HFFc6 (cell line): ENCODE results near the gene STK31. TPM values are rescaled to one million over a fixed set of nuclear protein-coding genes. Genes with fewer than 3 reads are reported as not detected.

Experiments used
- DNase-seq: peaks from one replicate; pipeline ENCODE4 v3.0.0-alpha.2; 2018
- H3K27ac Mint-ChIP-seq: 2 replicates; pipeline ENCODE4 v1.8.0; 2020; ENCODE audit warnings: mild to moderate bottlenecking, mixed read lengths
- H3K27me3 Mint-ChIP-seq: 2 replicates; pipeline ENCODE4 v1.8.0; 2021; ENCODE audit warnings: mild to moderate bottlenecking, moderate library complexity, mixed read lengths; ENCODE audit not compliant: insufficient read depth
- H3K36me3 Mint-ChIP-seq: 2 replicates; pipeline ENCODE4 v1.8.0; 2021; ENCODE audit warnings: low read depth, mixed read lengths
- H3K4me1 Mint-ChIP-seq: 2 replicates; pipeline ENCODE4 v1.8.0; 2020; ENCODE audit warnings: low read depth, mixed read lengths
- H3K4me3 Mint-ChIP-seq: 2 replicates; pipeline ENCODE4 v1.8.0; 2020; ENCODE audit warnings: mild to moderate bottlenecking, moderate library complexity, mixed read lengths
- H3K9me3 Mint-ChIP-seq: 2 replicates; pipeline ENCODE4 v1.8.0; 2020; ENCODE audit warnings: mild to moderate bottlenecking, mixed read lengths
- total RNA-seq, 6 experiments: library from RNA; stranded (reverse); fragmentation: NEBNext Ultra II Directional; extraction: Animal tissue kit (Norgen Biotek cat#: 25700); gene quantifications; 2 replicates in 1 of 6; 3 replicates in 5 of 6; pipeline ENCODE4 v1.2.3, GENCODE V29; 2021
- TF ChIP-seq, protein P1 (sequence below): fragments of 200-600 bp; sonication (generic); IDR thresholded peaks from 2 replicates; pipeline ENCODE4 v1.5.0; 2021; ENCODE audit warnings: antibody characterized with exemption, mild to moderate bottlenecking

Gene STK31
- total RNA-seq, 6 experiments from 2014 or later = not detected

DNA sequence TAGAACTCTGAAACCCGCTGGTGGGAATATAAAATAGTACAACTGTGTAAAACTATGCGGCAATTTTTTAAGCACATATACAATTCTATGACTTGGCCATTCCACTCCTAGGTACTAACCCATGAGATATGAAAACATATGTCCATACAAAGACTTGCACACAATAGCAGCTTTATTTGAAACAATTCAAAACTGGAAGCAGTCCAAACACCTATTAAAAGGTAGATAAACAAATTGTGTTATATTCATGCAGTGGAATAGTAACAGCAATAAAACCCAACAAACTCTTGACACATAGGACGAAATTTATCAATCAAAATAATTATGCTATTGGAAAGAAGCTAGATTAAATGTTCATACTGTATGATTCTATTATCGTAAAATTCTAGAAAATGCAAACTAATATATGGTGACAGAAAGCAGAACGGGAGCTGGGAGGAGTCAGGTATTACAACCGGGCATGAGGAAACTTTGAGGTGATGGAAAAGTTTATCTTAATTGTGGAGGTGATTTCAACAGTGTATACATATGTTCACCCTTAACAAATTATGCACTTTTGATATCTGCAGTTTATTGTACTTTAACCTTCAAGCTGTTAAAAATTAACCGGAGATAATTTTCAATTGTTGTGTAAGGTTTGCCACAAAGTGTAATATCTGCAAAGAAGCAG, 803 bp upstream of the STK31 start:
- Mint-ChIP-seq H3K9me3 (peaks cover 14% of the 10 kb centered on the region), H3K36me3 (peaks cover 8% of the 10 kb centered on the region), H3K27me3 (peaks cover 14% of the 10 kb centered on the region), H3K4me1 (peaks cover 24% of the 10 kb centered on the region), H3K4me3 (no peak overlapping the region), H3K27ac (no peak overlapping the region)
- TF ChIP-seq, protein P1, sequence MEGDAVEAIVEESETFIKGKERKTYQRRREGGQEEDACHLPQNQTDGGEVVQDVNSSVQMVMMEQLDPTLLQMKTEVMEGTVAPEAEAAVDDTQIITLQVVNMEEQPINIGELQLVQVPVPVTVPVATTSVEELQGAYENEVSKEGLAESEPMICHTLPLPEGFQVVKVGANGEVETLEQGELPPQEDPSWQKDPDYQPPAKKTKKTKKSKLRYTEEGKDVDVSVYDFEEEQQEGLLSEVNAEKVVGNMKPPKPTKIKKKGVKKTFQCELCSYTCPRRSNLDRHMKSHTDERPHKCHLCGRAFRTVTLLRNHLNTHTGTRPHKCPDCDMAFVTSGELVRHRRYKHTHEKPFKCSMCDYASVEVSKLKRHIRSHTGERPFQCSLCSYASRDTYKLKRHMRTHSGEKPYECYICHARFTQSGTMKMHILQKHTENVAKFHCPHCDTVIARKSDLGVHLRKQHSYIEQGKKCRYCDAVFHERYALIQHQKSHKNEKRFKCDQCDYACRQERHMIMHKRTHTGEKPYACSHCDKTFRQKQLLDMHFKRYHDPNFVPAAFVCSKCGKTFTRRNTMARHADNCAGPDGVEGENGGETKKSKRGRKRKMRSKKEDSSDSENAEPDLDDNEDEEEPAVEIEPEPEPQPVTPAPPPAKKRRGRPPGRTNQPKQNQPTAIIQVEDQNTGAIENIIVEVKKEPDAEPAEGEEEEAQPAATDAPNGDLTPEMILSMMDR = no peak
- no peak for DNase-seq

DNA sequence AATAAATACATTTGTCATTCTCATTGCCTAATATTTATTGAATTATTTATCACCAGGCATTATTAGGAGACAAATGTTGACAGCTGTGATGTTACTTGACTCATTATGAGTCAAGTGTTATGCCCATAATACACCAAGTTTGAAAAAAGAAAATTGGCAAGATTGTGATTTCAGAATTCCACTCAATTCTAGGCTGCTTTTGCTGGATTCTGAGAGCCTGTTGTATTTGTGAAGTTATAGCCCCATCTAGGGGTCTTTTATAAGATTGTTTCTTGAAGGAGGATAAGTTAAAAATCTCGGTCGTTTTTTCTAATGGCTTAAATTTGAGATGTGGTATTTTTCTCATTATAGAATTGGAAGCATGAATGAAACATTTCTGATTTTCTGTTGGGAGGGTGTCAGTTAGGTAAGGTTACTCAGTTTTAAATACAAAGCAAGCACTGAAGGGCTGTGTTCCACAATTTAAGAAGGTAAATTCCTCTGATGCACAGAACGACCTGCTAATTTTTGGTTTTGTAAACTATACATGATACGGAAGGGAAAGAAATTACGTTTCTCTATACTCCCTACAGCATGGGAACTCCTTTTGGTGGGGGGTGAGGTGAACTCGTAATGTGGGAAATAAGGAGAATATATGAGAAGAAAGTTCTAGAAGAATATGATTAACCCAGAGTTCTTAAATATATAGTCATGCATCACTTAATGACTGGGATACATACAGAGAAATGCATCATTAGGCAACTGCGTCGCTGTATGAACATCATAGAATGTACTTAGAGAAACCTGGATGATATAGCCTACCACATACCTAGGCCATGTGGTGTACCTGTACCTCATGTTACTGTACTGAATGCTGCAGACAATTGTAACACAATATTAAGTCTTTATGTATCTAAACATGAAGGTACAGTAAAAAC, 2.6 kb downstream of the STK31 start:
- H3K27me3 Mint-ChIP-seq = peaks cover 9% of the 10 kb centered on the region
- no peak overlapping the region for H3K27ac Mint-ChIP-seq
- H3K4me3 Mint-ChIP-seq = peak overlapping the region; percentile 27; the same call in 1 of the 2 replicates
- no peaks in the 10 kb centered on the region for H3K9me3 Mint-ChIP-seq
- peaks cover 30% of the 10 kb centered on the region for H3K4me1 Mint-ChIP-seq
- no peaks in the 10 kb centered on the region for H3K36me3 Mint-ChIP-seq
- DNase-seq = peak; percentile 70
- TF ChIP-seq, protein P1 = peak; percentile 84

DNA sequence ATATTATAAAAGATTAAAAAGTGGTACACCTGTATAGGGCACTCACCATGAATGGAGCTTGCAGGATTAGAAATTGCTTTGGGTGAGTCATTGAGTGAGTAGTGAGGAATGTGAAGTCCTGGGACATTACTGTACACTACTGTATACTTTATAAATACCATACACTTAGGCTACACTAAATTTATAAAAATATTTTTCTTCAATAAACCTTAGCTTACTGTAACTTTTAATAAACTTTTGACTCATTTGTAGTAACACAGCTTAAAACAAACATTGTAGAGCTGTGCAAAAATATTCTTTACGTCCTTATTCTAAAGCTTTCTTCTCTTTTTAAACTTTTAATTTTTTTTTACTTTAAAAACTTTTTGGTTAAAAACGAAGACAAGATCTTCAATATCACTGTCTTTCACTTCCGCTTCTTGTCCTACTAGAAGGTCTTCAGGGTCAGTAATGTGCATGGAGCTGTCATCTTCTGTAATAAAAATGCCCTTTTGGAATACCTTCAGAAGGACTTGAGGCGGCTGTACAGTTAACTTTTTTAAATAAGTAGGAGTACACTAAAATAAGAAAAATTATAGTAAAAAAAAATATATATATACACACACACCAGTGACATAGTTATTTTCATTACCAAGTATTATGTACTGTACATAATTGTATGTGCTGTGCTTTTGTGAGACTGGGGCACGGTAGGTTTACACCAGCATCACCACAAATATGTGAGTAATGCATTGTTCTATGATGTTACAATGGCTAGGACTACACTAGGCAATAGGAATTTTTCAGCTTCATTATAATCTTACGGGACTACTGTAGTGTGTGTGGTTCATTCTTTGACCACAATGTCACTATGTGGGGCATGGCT, 3.5 kb downstream of the STK31 start:
- TF ChIP-seq, protein P1 = no peak
- Mint-ChIP-seq H3K4me1 (peaks cover 30% of the 10 kb centered on the region), H3K27me3 (peaks cover 3% of the 10 kb centered on the region), H3K9me3 (no peaks in the 10 kb centered on the region), H3K4me3 (peak overlapping the region; percentile 25; the same call in 1 of the 2 replicates), H3K27ac (no peak overlapping the region), H3K36me3 (no peaks in the 10 kb centered on the region)
- peak; percentile 86 for DNase-seq

DNA sequence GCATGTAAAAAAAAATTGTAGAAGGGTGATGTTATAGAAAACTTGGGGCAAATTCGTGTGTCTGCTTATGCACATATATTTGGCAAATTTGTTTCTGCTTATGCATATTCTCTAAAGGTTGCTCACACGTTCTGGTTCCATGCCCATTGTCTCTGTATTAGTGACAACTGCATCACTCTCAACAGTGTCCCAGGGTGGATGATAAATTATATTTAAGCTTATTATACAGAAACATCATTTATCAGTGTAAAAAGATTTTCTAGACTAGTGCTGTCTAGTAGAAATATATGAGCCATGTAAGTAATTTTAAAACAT, 4.1 kb downstream of the STK31 start:
- Mint-ChIP-seq H3K4me3 (peak overlapping the region; percentile 25; the same call in 1 of the 2 replicates), H3K27ac (no peak overlapping the region), H3K9me3 (no peaks in the 10 kb centered on the region), H3K4me1 (peaks cover 30% of the 10 kb centered on the region), H3K27me3 (peaks cover 3% of the 10 kb centered on the region), H3K36me3 (no peaks in the 10 kb centered on the region)
- no peak for DNase-seq
- TF ChIP-seq, protein P1 = no peak; the same call in 1 of the 2 replicates

DNA sequence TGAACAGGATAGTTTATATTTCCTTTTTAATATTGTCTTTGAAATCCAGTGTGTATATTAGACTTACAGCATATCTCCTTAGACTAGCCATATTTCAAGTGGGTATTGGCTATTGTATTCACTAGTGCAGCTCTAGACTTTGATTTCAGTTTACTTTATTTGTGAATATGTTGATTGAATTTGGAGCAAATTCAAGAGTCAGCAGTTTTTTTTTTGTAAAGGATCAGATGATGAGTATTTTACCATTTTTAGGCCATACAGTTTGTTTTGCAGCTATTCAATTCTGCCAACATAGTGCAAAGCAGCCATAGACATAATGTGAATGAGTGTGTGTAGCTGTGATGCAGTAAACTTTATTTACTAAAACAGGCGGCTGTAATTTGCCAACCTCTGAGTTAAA, 4.6 kb downstream of the STK31 start:
- Mint-ChIP-seq H3K27me3 (peaks cover 3% of the 10 kb centered on the region), H3K4me1 (peaks cover 30% of the 10 kb centered on the region), H3K36me3 (no peaks in the 10 kb centered on the region), H3K4me3 (no peak overlapping the region), H3K27ac (no peak overlapping the region), H3K9me3 (no peaks in the 10 kb centered on the region)
- DNase-seq = no peak
- TF ChIP-seq, protein P1 = no peak
